ENCODE data around the gene GPER1. TPM values are rescaled to one million over a fixed set of nuclear protein-coding genes. Genes with fewer than 3 reads are reported as not detected.

GPER1 gene
- total RNA-seq, 2 experiments from 2014 or later, result 34.9 to 75.9 TPM

DNA sequence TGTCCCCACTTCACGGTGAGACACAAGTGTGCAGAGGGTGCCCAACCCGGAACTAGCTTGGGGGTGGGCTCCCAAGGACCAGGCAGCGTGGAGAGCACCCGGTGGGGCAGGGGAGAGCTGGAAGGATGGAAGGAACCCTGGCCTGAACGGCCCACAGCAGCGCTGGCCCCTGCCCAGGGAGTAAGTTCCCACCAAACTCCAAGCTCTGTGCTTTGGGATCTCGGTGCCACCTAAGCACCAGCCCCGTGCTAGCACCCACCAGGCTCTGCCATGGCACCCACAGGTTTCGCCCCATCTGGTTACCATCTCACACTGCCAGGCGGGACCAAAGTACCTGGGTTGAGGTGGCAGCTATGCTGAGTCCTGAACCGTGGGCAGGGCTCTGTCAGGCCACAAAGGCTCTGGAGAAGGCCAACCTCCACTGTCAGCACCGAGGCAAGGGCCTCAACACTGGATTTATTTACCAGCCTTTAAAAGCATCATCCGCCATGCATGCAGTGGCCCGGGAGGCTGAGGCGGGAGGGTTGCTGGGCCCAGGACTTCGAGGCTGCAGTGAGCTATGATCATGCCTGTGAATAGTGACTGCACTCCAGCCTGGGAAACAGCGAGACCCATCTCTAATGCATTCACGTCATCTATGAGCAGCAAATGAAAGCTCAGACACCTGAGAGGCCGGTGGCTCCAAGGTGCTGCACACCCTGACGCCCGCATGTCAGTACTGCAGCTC lies 16.0 kb downstream of the GPER1 start:
- no TSS peak for BruUV-seq (replicated peaks)
- CTCF ChIA-PET (ENCODE audit: unreplicated experiment), result no interaction called here
- peaks cover 29% of the 10 kb centered on the region for H3K4me1 ChIP-seq (ENCODE audit: insufficient read depth, low read length, poor library complexity, severe bottlenecking)
- H2AFZ ChIP-seq (ENCODE audit: low read length), result no peak overlapping the region
- 0 out of 2 replicates have a peak, but pooled peaks cover 3% of the 10 kb centered on the region for H3K36me3 ChIP-seq (ENCODE audit: insufficient read depth, low read length)
- no peak overlapping the region for H3K27ac ChIP-seq (ENCODE audit: low read depth, low read length, poor library complexity, severe bottlenecking)
- H3K4me2 ChIP-seq (ENCODE audit: low read length), result no peak overlapping the region
- H3K9me2 ChIP-seq (ENCODE audit: insufficient read depth, low read length), result no peaks in the 10 kb centered on the region
- no peak for TF ChIP-seq EZH2phosphoT487 (IDR thresholded peaks at IDR 0.05; ENCODE audit: borderline replicate concordance, low read depth, low read length)
- TF ChIP-seq, protein P1, sequence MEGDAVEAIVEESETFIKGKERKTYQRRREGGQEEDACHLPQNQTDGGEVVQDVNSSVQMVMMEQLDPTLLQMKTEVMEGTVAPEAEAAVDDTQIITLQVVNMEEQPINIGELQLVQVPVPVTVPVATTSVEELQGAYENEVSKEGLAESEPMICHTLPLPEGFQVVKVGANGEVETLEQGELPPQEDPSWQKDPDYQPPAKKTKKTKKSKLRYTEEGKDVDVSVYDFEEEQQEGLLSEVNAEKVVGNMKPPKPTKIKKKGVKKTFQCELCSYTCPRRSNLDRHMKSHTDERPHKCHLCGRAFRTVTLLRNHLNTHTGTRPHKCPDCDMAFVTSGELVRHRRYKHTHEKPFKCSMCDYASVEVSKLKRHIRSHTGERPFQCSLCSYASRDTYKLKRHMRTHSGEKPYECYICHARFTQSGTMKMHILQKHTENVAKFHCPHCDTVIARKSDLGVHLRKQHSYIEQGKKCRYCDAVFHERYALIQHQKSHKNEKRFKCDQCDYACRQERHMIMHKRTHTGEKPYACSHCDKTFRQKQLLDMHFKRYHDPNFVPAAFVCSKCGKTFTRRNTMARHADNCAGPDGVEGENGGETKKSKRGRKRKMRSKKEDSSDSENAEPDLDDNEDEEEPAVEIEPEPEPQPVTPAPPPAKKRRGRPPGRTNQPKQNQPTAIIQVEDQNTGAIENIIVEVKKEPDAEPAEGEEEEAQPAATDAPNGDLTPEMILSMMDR (conservative IDR thresholded peaks at IDR 0.05; ENCODE audit: low read length), result no peak
- intact Hi-C loops (cut with micrococcal nuclease; ENCODE audit: unreplicated experiment), result no loop called here
- no peaks in the 10 kb centered on the region for H4K20me1 ChIP-seq (ENCODE audit: insufficient read depth, low read length)
- H3K4me3 ChIP-seq (ENCODE audit: low read depth, low read length, poor library complexity, severe bottlenecking), result no peak overlapping the region
- POLR2A ChIA-PET, result no interaction called here
- H3K9me3 ChIP-seq (ENCODE audit: low read length), result no peaks in the 10 kb centered on the region
- H3K79me2 ChIP-seq (ENCODE audit: insufficient read depth, low read depth, low read length), result no peaks in the 10 kb centered on the region
- DNase-seq (ENCODE audit: low spot score), result no peak

DNA sequence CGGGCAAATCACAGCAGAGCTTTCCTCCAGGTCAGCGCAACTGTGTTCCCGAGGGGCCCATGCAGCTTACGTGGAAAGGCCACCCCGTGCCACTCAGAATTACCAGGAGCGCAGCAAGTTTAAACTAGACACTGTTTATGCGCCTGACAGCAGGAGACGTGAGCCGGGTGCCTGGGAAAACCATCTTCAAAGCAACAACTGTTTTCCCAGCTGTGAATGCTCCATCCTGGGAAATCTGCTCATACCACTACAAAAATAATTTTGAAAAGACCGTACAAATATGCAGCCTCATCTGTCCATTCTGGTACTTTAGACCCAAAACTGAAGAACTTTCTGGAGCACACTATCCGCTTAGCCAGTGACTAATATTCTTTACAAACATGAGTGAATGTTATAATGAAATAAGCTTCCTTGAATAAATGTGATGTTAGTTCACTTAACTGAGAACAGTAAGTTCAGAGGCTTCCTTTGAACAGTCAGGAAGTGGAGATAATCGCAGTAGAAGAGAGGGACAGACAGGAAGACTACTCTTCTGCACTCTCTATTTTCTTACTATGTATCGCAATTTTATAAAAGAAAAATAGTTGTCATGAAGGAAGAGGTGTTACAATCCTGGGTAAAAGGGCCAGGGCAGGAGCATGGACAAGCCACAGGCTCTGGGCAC lies 16.7 kb downstream of the GPER1 start:
- H3K79me2 ChIP-seq (ENCODE audit: insufficient read depth, low read depth, low read length), result no peaks in the 10 kb centered on the region
- no peak for TF ChIP-seq EZH2phosphoT487 (IDR thresholded peaks at IDR 0.05; ENCODE audit: borderline replicate concordance, low read depth, low read length)
- TF ChIP-seq, protein P1 (conservative IDR thresholded peaks at IDR 0.05; ENCODE audit: low read length), result no peak
- no peaks in the 10 kb centered on the region for H4K20me1 ChIP-seq (ENCODE audit: insufficient read depth, low read length)
- no peaks in the 10 kb centered on the region for H3K9me2 ChIP-seq (ENCODE audit: insufficient read depth, low read length)
- no peak overlapping the region for H3K4me3 ChIP-seq (ENCODE audit: low read depth, low read length, poor library complexity, severe bottlenecking)
- H3K9me3 ChIP-seq (ENCODE audit: low read length), result no peaks in the 10 kb centered on the region
- DNase-seq (ENCODE audit: low spot score), result no peak
- no TSS peak for BruUV-seq (replicated peaks)
- no peak overlapping the region for H3K27ac ChIP-seq (ENCODE audit: low read depth, low read length, poor library complexity, severe bottlenecking)
- no peak overlapping the region for H3K4me2 ChIP-seq (ENCODE audit: low read length)
- intact Hi-C loops (cut with micrococcal nuclease; ENCODE audit: unreplicated experiment), result no loop called here
- CTCF ChIA-PET (ENCODE audit: unreplicated experiment), result no interaction called here
- H3K36me3 ChIP-seq (ENCODE audit: insufficient read depth, low read length), result 0 out of 2 replicates have a peak, but pooled peaks cover 3% of the 10 kb centered on the region
- POLR2A ChIA-PET, result no interaction called here
- peaks cover 22% of the 10 kb centered on the region for H3K4me1 ChIP-seq (ENCODE audit: insufficient read depth, low read length, poor library complexity, severe bottlenecking)
- no peak overlapping the region for H2AFZ ChIP-seq (ENCODE audit: low read length)

DNA sequence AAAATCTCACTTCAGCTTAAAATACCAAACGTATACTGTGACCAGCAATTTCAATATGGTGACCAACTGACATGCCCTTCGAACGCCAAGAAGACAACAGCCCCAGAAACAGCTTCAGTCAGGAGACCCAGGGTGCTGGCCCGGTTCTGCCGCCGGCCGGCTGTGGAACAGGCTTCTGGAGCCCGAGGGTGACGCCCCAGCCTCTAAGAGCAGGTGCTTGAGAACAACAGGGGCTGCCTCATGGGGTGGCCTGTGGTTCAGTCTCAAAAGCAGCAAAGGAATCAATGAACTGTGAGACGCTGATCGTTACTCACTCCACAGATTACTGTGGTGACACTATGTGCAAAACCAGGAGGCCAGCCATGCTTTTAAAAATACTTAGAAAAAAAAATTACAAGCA lies 17.3 kb downstream of the GPER1 start:
- H3K4me1 ChIP-seq (ENCODE audit: insufficient read depth, low read length, poor library complexity, severe bottlenecking), result peaks cover 18% of the 10 kb centered on the region
- H3K27ac ChIP-seq (ENCODE audit: low read depth, low read length, poor library complexity, severe bottlenecking), result no peak overlapping the region
- H4K20me1 ChIP-seq (ENCODE audit: insufficient read depth, low read length), result no peaks in the 10 kb centered on the region
- TF ChIP-seq, protein P1 (conservative IDR thresholded peaks at IDR 0.05; ENCODE audit: low read length), result no peak
- no TSS peak for BruUV-seq (replicated peaks)
- H3K4me2 ChIP-seq (ENCODE audit: low read length), result no peak overlapping the region
- H3K4me3 ChIP-seq (ENCODE audit: low read depth, low read length, poor library complexity, severe bottlenecking), result no peak overlapping the region
- H3K36me3 ChIP-seq (ENCODE audit: insufficient read depth, low read length), result 0 out of 2 replicates have a peak, but pooled peaks cover 3% of the 10 kb centered on the region
- no peaks in the 10 kb centered on the region for H3K9me2 ChIP-seq (ENCODE audit: insufficient read depth, low read length)
- no peak for DNase-seq (ENCODE audit: low spot score)
- no peaks in the 10 kb centered on the region for H3K79me2 ChIP-seq (ENCODE audit: insufficient read depth, low read depth, low read length)
- ChIA-PET CTCF (ENCODE audit: unreplicated experiment) (no interaction called here), POLR2A (no interaction called here)
- no peaks in the 10 kb centered on the region for H3K9me3 ChIP-seq (ENCODE audit: low read length)
- H2AFZ ChIP-seq (ENCODE audit: low read length), result no peak overlapping the region
- intact Hi-C loops (cut with micrococcal nuclease; ENCODE audit: unreplicated experiment), result no loop called here

Data from OCI-LY7 (cell line).